T-cell (primary cell): ENCODE results near the gene PARD3B. TPM values are rescaled to one million over a fixed set of nuclear protein-coding genes. Genes with fewer than 3 reads are reported as not detected.

Source experiments
- ATAC-seq, 4 experiments: fragments of 200-7000 bp in 3 of 4; fragments of 150-1000 bp in 1 of 4; cut with Tn5 transposase; replicated peaks in 1 of 4; 1 replicate in 3 of 4; 2 replicates in 1 of 4; pipeline ENCODE4 v1.10.0; 2021; ENCODE audit warnings: moderate library complexity in 3 of 4, mild to moderate bottlenecking in 2 of 4, moderate number of reproducible peaks in 1 of 4
- CTCF ChIA-PET, 2 donors: fragments of 300-600 bp; sonication (Branson Sonifier 250); formaldehyde crosslinking; loops; one replicate each; lab custom pipeline; 2022; ENCODE audit warnings: antibody characterized with exemption in 2 of 2; lab: Charles Lee
- POLR2A ChIA-PET, 2 donors: fragments of 300-600 bp; sonication (Branson Sonifier 250); formaldehyde crosslinking; loops; one replicate each; lab custom pipeline; 2022; ENCODE audit warnings: antibody characterized with exemption in 2 of 2; lab: Charles Lee
- DNase-seq, 35 experiments: peaks; one replicate each; pipeline versions ENCODE4 v3.0.0 to v3.0.0-alpha.2; 2013 to 2023
- H3K27ac ChIP-seq: one replicate; pipeline ENCODE4 v1.5.1; 2013; ENCODE audit warnings: low read length
- H3K27me3 ChIP-seq, 2 experiments: replicated peaks in 1 of 2; 1 replicate in 1 of 2; 2 replicates in 1 of 2; pipeline versions ENCODE4 v1.6.1 to v1.7.0; 2013; ENCODE audit warnings: low read length in 1 of 2, mixed read lengths in 1 of 2; ENCODE audit not compliant: control insufficient read depth in 2 of 2, insufficient read depth in 2 of 2; ENCODE audit errors: extremely low read depth in 1 of 2
- H3K36me3 ChIP-seq, 2 donors: 1 replicate in 1 of 2; 2 replicates in 1 of 2; pipeline versions ENCODE4 v1.6.1 to v1.7.0; 2013; ENCODE audit warnings: low read length in 1 of 2; ENCODE audit not compliant: control insufficient read depth in 2 of 2, insufficient read depth in 1 of 2; ENCODE audit errors: extremely low read depth in 1 of 2
- H3K4me1 ChIP-seq, 2 experiments: 1 replicate in 1 of 2; 2 replicates in 1 of 2; pipeline versions ENCODE4 v1.6.1 to v1.7.0; 2013; ENCODE audit warnings: low read length in 2 of 2, mixed read lengths in 1 of 2; ENCODE audit not compliant: insufficient read depth in 2 of 2, control insufficient read depth in 1 of 2; ENCODE audit errors: extremely low read depth in 1 of 2
- H3K4me3 ChIP-seq, 2 donors: 1 replicate in 1 of 2; 2 replicates in 1 of 2; pipeline versions ENCODE4 v1.5.1 to v1.7.0; 2013; ENCODE audit warnings: mild to moderate bottlenecking in 2 of 2, low read length in 1 of 2, moderate library complexity in 1 of 2; ENCODE audit not compliant: control insufficient read depth in 1 of 2; ENCODE audit errors: extremely low read depth in 1 of 2
- H3K9me3 ChIP-seq: 2 replicates; pipeline ENCODE4 v1.7.0; 2013
- H3K27ac Mint-ChIP-seq, 2 donors: one replicate each; pipeline ENCODE4 v1.8.0; 2020 to 2021; ENCODE audit warnings: mild to moderate bottlenecking in 2 of 2, mixed read lengths in 2 of 2
- H3K27me3 Mint-ChIP-seq, 2 donors: one replicate each; pipeline ENCODE4 v1.8.0; 2021 to 2022; ENCODE audit warnings: mixed read lengths in 2 of 2
- H3K36me3 Mint-ChIP-seq: one replicate; pipeline ENCODE4 v1.8.0; 2021; ENCODE audit warnings: mixed read lengths
- H3K4me1 Mint-ChIP-seq, 3 donors: one replicate each; pipeline ENCODE4 v1.8.0; 2020 to 2022; ENCODE audit warnings: mixed read lengths in 3 of 3, mild to moderate bottlenecking in 1 of 3
- H3K4me3 Mint-ChIP-seq, 3 donors: one replicate each; pipeline ENCODE4 v1.8.0; 2020 to 2022; ENCODE audit warnings: mild to moderate bottlenecking in 3 of 3, mixed read lengths in 3 of 3, moderate library complexity in 3 of 3
- H3K9me3 Mint-ChIP-seq, 3 donors: one replicate each; pipeline ENCODE4 v1.8.0; 2020 to 2022; ENCODE audit warnings: mixed read lengths in 3 of 3
- WGBS: methylation state at CpG from one replicate; pipeline ENCODE4 v1.1.5; 2013; ENCODE audit warnings: missing lambda C conversion rate; ENCODE audit not compliant: insufficient coverage; 5-methylcytosine and 5-hydroxymethylcytosine counted together
- total RNA-seq, 35 experiments: library from RNA in 6 of 35; stranded (reverse) in 6 of 35; fragments of 120-200 nt in 1 of 35; gene quantifications; one replicate each; pipeline versions ENCODE4 v1.2.1 to v1.2.4 and lab custom pipeline; 2013 to 2026

PARD3B gene
- total RNA-seq, 5 donors from 2014 or later (not counting 1 experiment from before 2014, with no cell fraction given): 0.75 to 2.0 (median 1.6) TPM

GRCh38 chr2:205612636-205613035, 1067.4 kb downstream of the PARD3B start:
- H3K4me3 ChIP-seq: no peak overlapping the region
- CTCF ChIA-PET: no interaction called here
- POLR2A ChIA-PET: no interaction called here
- peak overlapping the region in 1 of 3 donors; percentile 7 for H3K4me3 Mint-ChIP-seq
- H3K36me3 Mint-ChIP-seq: no peaks in the 10 kb centered on the region
- H3K9me3 ChIP-seq: no peaks in the 10 kb centered on the region
- no CpG with 5 or more reads among the region's 4 CpGs for WGBS
- no peaks in the 10 kb centered on the region for H3K9me3 Mint-ChIP-seq
- peaks cover 7 to 17% of the 10 kb centered on the region in 2 donors for H3K27me3 Mint-ChIP-seq
- peaks cover 7 to 11% of the 10 kb centered on the region in 2 experiments for H3K4me1 ChIP-seq
- peaks cover 0 to 6% of the 10 kb centered on the region in 2 experiments for H3K27me3 ChIP-seq
- no peak overlapping the region for H3K27ac ChIP-seq
- peak; percentile 28 to 56 (median 50) for ATAC-seq
- H3K36me3 ChIP-seq: no peaks in the 10 kb centered on the region
- no peak overlapping the region for H3K27ac Mint-ChIP-seq
- H3K4me1 Mint-ChIP-seq: peaks cover 16 to 18% (median 18%) of the 10 kb centered on the region in 3 donors
- DNase-seq: peak in 2 of 35 experiments; percentile 2 to 7

GRCh38 chr2:205613970-205614559, 1068.8 kb downstream of the PARD3B start:
- peaks cover 4 to 10% of the 10 kb centered on the region in 2 donors for H3K27me3 Mint-ChIP-seq
- CTCF ChIA-PET: no interaction called here

GRCh38 chr2:205614965-205615364, 1069.7 kb downstream of the PARD3B start:
- no peak overlapping the region for H3K4me3 Mint-ChIP-seq
- peaks cover 16 to 20% (median 18%) of the 10 kb centered on the region in 3 donors for H3K4me1 Mint-ChIP-seq
- H3K27ac Mint-ChIP-seq: no peak overlapping the region
- H3K4me3 ChIP-seq: no peak overlapping the region
- H3K9me3 ChIP-seq: no peaks in the 10 kb centered on the region
- no peaks in the 10 kb centered on the region for H3K36me3 ChIP-seq
- peaks cover 0 to 6% of the 10 kb centered on the region in 2 experiments for H3K27me3 ChIP-seq
- ATAC-seq (no peak), DNase-seq (no peak)
- H3K27ac ChIP-seq: no peak overlapping the region
- no peaks in the 10 kb centered on the region for H3K9me3 Mint-ChIP-seq
- ChIA-PET CTCF (no interaction called here), POLR2A (interaction anchor here in 1 of 2 donors (0.8 kb wide), 1 partner anchor 814 kb away, joined by 3 read pairs; no protein-coding TSS in a partner anchor)
- peaks cover 7 to 16% of the 10 kb centered on the region in 2 experiments for H3K4me1 ChIP-seq
- H3K27me3 Mint-ChIP-seq: peaks cover 2 to 6% of the 10 kb centered on the region in 2 donors
- H3K36me3 Mint-ChIP-seq: no peaks in the 10 kb centered on the region
- 90% methylated on average over 2 of the region's 4 CpGs for WGBS

More at GRCh38 chr2:205613970-205614559, 1068.8 kb downstream of the PARD3B start:
- DNase-seq (no peak), ATAC-seq (no peak)
- peaks cover 0 to 6% of the 10 kb centered on the region in 2 experiments for H3K27me3 ChIP-seq
- peaks cover 7 to 11% of the 10 kb centered on the region in 2 experiments for H3K4me1 ChIP-seq
- Mint-ChIP-seq H3K4me3 (no peak overlapping the region), H3K36me3 (no peaks in the 10 kb centered on the region), H3K9me3 (no peaks in the 10 kb centered on the region), H3K4me1 (peaks cover 16 to 18% (median 18%) of the 10 kb centered on the region in 3 donors), H3K27ac (no peak overlapping the region)
- POLR2A ChIA-PET: interaction anchor here in 1 of 2 donors (0.8 kb wide), 1 partner anchor 815 kb away, joined by 3 read pairs; no protein-coding TSS in a partner anchor
- no peaks in the 10 kb centered on the region for H3K36me3 ChIP-seq
- WGBS: no CpG with 5 or more reads among the region's 3 CpGs
- no peak overlapping the region for H3K4me3 ChIP-seq
- no peak overlapping the region for H3K27ac ChIP-seq
- no peaks in the 10 kb centered on the region for H3K9me3 ChIP-seq

- DNase-seq (no peak), ATAC-seq (no peak)
- ChIA-PET POLR2A (no interaction called here), CTCF (no interaction called here)
- 89% methylated on average over 2 of the region's 2 CpGs for WGBS
- Mint-ChIP-seq H3K4me1 (peaks cover 11 to 13% (median 11%) of the 10 kb centered on the region in 3 donors), H3K4me3 (no peak overlapping the region), H3K36me3 (no peaks in the 10 kb centered on the region), H3K27ac (no peak overlapping the region), H3K27me3 (no peaks in the 10 kb centered on the region), H3K9me3 (no peaks in the 10 kb centered on the region)
- Histone ChIP-seq H3K4me3 (no peak overlapping the region), H3K27ac (no peak overlapping the region), H3K36me3 (no peaks in the 10 kb centered on the region), H3K9me3 (no peaks in the 10 kb centered on the region), H3K4me1 (peaks cover 0 to 13% of the 10 kb centered on the region in 2 experiments), H3K27me3 (peaks cover 0 to 6% of the 10 kb centered on the region in 2 experiments)
Measured at GRCh38 chr2:205617905-205618304, 1072.6 kb downstream of the PARD3B start.

GRCh38 chr2:205619600-205619999, 1074.3 kb downstream of the PARD3B start:
- no peak overlapping the region for H3K4me3 Mint-ChIP-seq
- H3K4me1 ChIP-seq: peaks cover 0 to 5% of the 10 kb centered on the region in 2 experiments
- H3K36me3 ChIP-seq: no peaks in the 10 kb centered on the region
- no peak overlapping the region for H3K4me3 ChIP-seq
- ChIA-PET POLR2A (no interaction called here), CTCF (interaction anchor here in 1 of 2 donors (0.8 kb wide), 1 partner anchor 25 kb away, joined by 5 read pairs; no protein-coding TSS in a partner anchor)
- no peaks in the 10 kb centered on the region for H3K9me3 Mint-ChIP-seq
- H3K27ac Mint-ChIP-seq: no peak overlapping the region
- DNase-seq (no peak), ATAC-seq (no peak)
- H3K9me3 ChIP-seq: no peaks in the 10 kb centered on the region
- H3K36me3 Mint-ChIP-seq: no peaks in the 10 kb centered on the region
- no peak overlapping the region for H3K27ac ChIP-seq
- no CpG with 5 or more reads among the region's 1 CpG for WGBS
- peaks cover 0 to 9% of the 10 kb centered on the region in 2 experiments for H3K27me3 ChIP-seq
- peaks cover 0 to 2% (median 0%) of the 10 kb centered on the region in 3 donors for H3K4me1 Mint-ChIP-seq
- H3K27me3 Mint-ChIP-seq: no peaks in the 10 kb centered on the region

- WGBS: 75% methylated on average over 1 of the region's 1 CpG
- H3K36me3 Mint-ChIP-seq: no peaks in the 10 kb centered on the region
- POLR2A ChIA-PET: no interaction called here
- no peak for ATAC-seq
- peaks cover 0 to 4% of the 10 kb centered on the region in 2 experiments for H3K27me3 ChIP-seq
- no peaks in the 10 kb centered on the region for H3K4me1 Mint-ChIP-seq
- H3K9me3 ChIP-seq: no peaks in the 10 kb centered on the region
- H3K27ac Mint-ChIP-seq: no peak overlapping the region
- no peak overlapping the region for H3K4me3 ChIP-seq
- DNase-seq: no peak
- no peaks in the 10 kb centered on the region for H3K9me3 Mint-ChIP-seq
- H3K36me3 ChIP-seq: no peaks in the 10 kb centered on the region
- H3K27me3 Mint-ChIP-seq: no peaks in the 10 kb centered on the region
- H3K4me1 ChIP-seq: no peaks in the 10 kb centered on the region
- no peak overlapping the region for H3K27ac ChIP-seq
- CTCF ChIA-PET: interaction anchor here in 1 of 2 donors (0.7 kb wide), 1 partner anchor 128 kb away, joined by 3 read pairs; no protein-coding TSS in a partner anchor
- H3K4me3 Mint-ChIP-seq: no peak overlapping the region
Measured at GRCh38 chr2:205627085-205627484, 1081.8 kb downstream of the PARD3B start.
